GM21529 (cell line): Measurements from ENCODE around the gene PLEKHO1.
"Not testable (repeated sequence)": the region's sequence is repeated elsewhere in the genome, so short reads cannot be mapped to it uniquely, and the experiment has no call there.

ENCODE experiments used
- ATAC-seq: cut with Tn5 transposase; IDR thresholded peaks from one replicate; pipeline ENCODE4 v1.9.1; 2021; ENCODE audit not compliant: unreplicated experiment

PLEKHO1 gene

GRCh38 chr1:150171801-150172200 lies 22.1 kb downstream of the PLEKHO1 start:
- no peak for ATAC-seq

DNA sequence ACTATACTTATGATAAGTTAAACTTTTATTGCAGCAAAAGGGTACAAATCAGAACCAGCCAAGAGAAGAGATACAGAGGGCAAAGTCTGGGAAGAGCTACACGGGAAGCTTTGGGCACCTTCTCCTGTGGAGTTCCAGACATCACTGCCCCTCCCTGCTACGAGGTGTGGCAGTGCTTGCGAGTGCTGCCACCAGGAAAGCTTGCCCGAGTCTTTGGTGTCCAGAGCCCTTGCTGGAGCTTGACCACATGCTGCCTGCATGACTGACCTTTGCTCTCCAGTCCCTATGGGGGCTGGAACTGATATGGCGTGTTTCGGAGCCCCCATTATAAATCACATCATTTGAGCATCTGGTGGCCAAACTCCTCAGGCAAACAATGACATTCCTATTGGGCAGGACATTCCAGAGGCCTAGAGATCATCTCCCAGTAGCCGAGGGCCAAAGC lies 23.4 kb downstream of the PLEKHO1 start:
- no peak for ATAC-seq

- no peak for ATAC-seq
These were observed 26.9 kb downstream of the PLEKHO1 start for GRCh38 chr1:150176593-150176992.

DNA sequence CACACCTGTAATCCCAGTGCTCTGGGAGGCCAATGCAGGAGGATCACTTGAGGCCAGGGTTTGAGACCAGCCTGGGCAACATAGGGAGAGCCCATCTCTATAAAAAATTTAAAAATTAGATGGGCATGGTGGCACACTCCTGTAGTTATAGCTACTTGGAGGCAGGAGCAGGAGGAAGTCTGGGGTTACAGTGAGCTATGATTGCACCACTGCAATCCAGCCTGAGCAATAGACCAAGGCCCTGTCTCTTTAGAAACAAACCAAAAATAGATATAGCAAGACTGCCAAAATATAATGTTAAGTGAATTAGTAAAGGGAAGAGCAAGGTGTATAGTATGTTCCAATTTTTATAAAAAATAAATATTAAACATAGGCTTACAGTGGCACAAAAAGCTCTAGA lies 28.8 kb downstream of the PLEKHO1 start:
- no peak for ATAC-seq

DNA sequence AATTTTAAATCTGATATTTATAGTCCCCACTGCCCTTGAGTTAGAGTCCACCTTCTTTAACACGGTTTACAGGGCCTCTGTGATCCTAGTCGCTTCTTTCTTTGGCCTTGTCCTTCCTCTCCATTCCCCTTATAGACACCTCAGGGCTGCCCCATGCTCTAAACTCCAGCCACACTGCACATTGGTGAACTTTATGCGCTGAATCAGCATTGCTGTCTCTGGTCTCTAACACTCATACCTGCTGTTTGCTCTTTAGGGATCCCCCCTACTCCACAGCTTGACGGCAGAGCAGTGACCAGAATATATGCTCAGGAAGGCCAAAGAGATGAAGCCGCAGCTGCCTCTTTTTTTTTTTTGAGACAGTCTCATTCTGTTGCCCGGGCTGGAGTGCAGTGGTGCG lies 30.2 kb downstream of the PLEKHO1 start:
- ATAC-seq: no peak

- no peak for ATAC-seq
These were observed 30.8 kb downstream of the PLEKHO1 start for GRCh38 chr1:150180474-150180873.

GRCh38 chr1:150182247-150182646 lies 32.5 kb downstream of the PLEKHO1 start:
- ATAC-seq: no peak

- no peak for ATAC-seq
These were observed 33.3 kb downstream of the PLEKHO1 start for GRCh38 chr1:150183061-150183460.

DNA sequence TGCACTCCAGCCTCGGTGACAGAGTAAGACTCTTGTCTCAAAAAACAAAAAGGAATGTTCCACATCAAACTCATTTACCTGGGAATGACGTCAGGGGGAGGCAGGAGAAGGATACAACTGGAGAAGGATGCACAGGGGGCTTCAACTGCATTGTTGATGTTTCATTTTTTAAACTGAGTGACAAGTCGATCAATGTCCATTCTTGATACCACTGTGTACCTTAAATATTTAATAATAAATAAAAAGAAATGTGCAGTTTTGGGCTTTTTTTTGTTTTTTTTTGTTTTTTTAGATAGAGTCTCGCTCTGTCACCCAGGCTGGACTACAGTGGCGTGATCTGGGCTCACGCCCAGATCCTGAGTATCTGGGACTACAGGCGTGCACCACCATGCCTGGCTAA lies 35.8 kb downstream of the PLEKHO1 start:
- ATAC-seq: no peak

GRCh38 chr1:150186438-150186788 lies 36.7 kb downstream of the PLEKHO1 start:
- not testable (repeated sequence) for ATAC-seq

GRCh38 chr1:150186789-150187559 lies 37.3 kb downstream of the PLEKHO1 start:
- ATAC-seq: no peak

- ATAC-seq: no peak
These were observed 37.8 kb downstream of the PLEKHO1 start for GRCh38 chr1:150187560-150187931.

DNA sequence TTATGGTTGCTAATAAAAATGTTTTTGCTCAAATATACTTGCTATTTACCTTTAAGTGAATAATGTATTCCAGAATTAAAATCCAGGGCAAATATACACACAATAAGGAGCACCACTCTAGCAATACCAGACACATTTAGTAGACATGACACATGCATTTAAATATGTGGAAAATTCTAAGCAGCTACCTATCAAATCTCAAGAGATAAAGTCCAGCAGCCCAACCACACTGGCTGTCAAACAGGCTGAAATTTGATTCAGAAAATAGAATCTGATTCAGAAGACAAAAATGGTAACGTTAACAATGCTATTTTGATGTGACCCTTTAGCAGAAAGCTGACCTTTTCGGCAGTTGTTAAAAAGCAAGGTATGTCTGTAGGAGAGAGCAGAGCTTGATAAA lies 42.3 kb downstream of the PLEKHO1 start:
- no peak for ATAC-seq

- no peak for ATAC-seq
These were observed 44.8 kb downstream of the PLEKHO1 start for GRCh38 chr1:150194381-150195031.

- no peak for ATAC-seq
These were observed 46.7 kb downstream of the PLEKHO1 start for GRCh38 chr1:150196417-150196816.

DNA sequence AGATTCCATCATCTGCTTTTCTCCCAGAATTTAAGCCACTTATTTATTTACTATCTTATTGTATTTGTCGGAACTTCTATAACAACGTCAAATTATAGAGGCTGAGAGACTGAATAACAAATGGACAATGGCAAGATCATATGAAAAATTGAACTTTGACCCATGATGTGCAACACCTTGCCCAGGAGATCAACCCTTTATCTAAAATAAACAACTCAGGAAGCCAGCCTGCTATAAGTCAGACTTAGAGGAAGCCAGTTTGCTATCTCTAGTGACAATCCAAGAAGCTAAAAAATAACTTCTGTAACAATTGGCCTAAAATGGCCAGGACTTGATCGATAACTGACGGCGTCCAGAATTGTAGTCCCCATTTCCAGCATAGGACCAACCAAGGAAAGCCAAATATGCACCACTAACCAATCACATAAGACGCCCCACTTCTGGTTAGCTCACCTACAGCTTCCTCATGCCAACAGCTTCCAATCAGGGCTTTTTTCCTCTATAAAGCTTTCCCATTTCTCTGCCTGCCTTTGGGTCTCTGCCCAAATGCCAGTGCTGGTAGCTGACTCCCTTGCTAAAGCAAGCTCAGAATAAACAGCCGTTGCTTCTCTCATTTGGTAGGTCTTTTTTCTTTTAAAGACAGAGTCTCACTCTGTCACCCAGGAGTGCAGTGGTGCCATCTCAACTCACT lies 57.7 kb downstream of the PLEKHO1 start:
- ATAC-seq: no peak

DNA sequence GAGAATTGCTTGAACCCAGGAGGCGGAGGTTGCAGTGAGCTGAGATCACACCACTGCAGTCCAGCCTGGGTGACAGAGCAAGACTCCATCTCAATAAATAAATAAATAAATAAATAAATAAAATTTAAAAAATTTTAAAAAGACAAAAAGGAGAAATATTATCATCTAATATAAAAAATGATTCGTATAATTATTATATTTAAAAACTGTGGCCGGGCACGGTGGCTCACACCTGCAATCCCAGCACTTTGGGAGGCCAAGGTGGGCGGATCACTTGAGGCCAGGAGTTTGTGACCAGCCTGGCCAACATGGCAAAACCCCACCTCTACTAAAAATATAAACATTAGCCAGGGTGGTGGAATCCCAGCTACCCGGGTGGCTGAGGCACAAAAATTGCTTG lies 58.7 kb downstream of the PLEKHO1 start:
- not testable (repeated sequence) for ATAC-seq
